Endothelial cell of umbilical vein (primary cell): ENCODE data around the gene OTUD1. TPM values are rescaled to one million over a fixed set of nuclear protein-coding genes. Genes with fewer than 3 reads are reported as not detected.

ENCODE experiments used
- BruUV-seq: library from RNA; stranded (reverse); fragments of 400-500 nt; replicated peaks from 2 replicates; lab custom pipeline; 2021; lab: Mats Ljungman, UMichigan
- CTCF ChIA-PET: fragments of 300-600, 350-600 bp; sonication (Branson Sonifier 250); formaldehyde crosslinking; loops from one replicate; lab custom pipeline; 2021; ENCODE audit warnings: antibody characterized with exemption, inconsistent platforms; lab: Charles Lee
- POLR2A ChIA-PET: fragments of 300-600, 350-600 bp; sonication (Branson Sonifier 250); formaldehyde crosslinking; loops from one replicate; lab custom pipeline; 2021; ENCODE audit warnings: antibody characterized with exemption, inconsistent platforms; lab: Charles Lee
- DNase-seq: peaks from one replicate; pipeline ENCODE4 v3.0.0-alpha.2; 2011; ENCODE audit warnings: low read depth, low spot score
- FAIRE-seq: peaks from 2 replicates; lab custom pipeline; 2011; peaks lifted over from hg19 to GRCh38; lab: Jason Lieb, UNC
- H2AFZ ChIP-seq: 2 replicates; pipeline ENCODE4 v1.6.0; 2012; ENCODE audit warnings: low read depth, low read length, control low read depth, inconsistent platforms
- H3K27ac ChIP-seq: 2 replicates; pipeline ENCODE4 v1.5.1; 2011; ENCODE audit warnings: low read depth, mild to moderate bottlenecking, control low read depth, low read length, moderate library complexity; ENCODE audit not compliant: insufficient read depth
- H3K27me3 ChIP-seq, 2 experiments: 2 replicates each; pipeline versions ENCODE4 v1.6.0 to v1.6.1; 2011; ENCODE audit warnings: low read length in 2 of 2, mixed read lengths in 1 of 2; ENCODE audit not compliant: control insufficient read depth in 2 of 2, insufficient read depth in 2 of 2
- H3K36me3 ChIP-seq, 2 experiments: 2 replicates in 1 of 2; 3 replicates in 1 of 2; pipeline ENCODE4 v1.5.1; 2011; ENCODE audit warnings: low read length in 2 of 2, mild to moderate bottlenecking in 1 of 2, moderate library complexity in 1 of 2; ENCODE audit not compliant: control insufficient read depth in 2 of 2, insufficient read depth in 2 of 2; ENCODE audit errors: extremely low read depth in 1 of 2
- H3K4me1 ChIP-seq: 3 replicates; pipeline ENCODE4 v1.5.1; 2011; ENCODE audit warnings: mild to moderate bottlenecking, low read length; ENCODE audit not compliant: control insufficient read depth, insufficient read depth; ENCODE audit errors: extremely low read depth
- H3K4me2 ChIP-seq: 2 replicates; pipeline ENCODE4 v1.6.1; 2011; ENCODE audit warnings: low read length, control low read depth, mixed read lengths; ENCODE audit not compliant: insufficient read depth
- H3K4me3 ChIP-seq, 3 experiments: fragments of 200-600 bp in 1 of 3; sonication (generic), shearing (Covaris generic) in 1 of 3; replicated peaks in 1 of 3; 2 replicates each; pipeline ENCODE4 v1.5.1; 2011 to 2016; ENCODE audit warnings: control low read depth in 3 of 3, low read length in 3 of 3, mild to moderate bottlenecking in 2 of 3, inconsistent platforms in 1 of 3, low read depth in 1 of 3, moderate library complexity in 1 of 3; ENCODE audit not compliant: insufficient read depth in 1 of 3
- H3K79me2 ChIP-seq: 2 replicates; pipeline ENCODE4 v1.6.0; 2012; ENCODE audit warnings: low read length, inconsistent platforms; ENCODE audit not compliant: control insufficient read depth, insufficient read depth
- H3K9ac ChIP-seq: replicated peaks from 2 replicates; pipeline ENCODE3; 2011; ENCODE audit warnings: low read length, control low read depth; ENCODE audit not compliant: insufficient read depth; ENCODE audit errors: extremely low read depth
- H3K9me1 ChIP-seq: replicated peaks from 3 replicates; pipeline ENCODE4 v1.6.0; 2011; ENCODE audit warnings: mild to moderate bottlenecking, low read length; ENCODE audit not compliant: control insufficient read depth, insufficient read depth; ENCODE audit errors: extremely low read depth
- H3K9me3 ChIP-seq: replicated peaks from 2 replicates; pipeline ENCODE4 v1.5.1; 2012; ENCODE audit warnings: low read length, inconsistent platforms; ENCODE audit not compliant: control insufficient read depth, insufficient read depth
- H4K20me1 ChIP-seq: replicated peaks from 2 replicates; pipeline ENCODE3; 2011; ENCODE audit warnings: mild to moderate bottlenecking, low read length; ENCODE audit not compliant: control insufficient read depth, insufficient read depth; ENCODE audit errors: extremely low read depth
- CTCF ChIP-seq, 2 donors: IDR thresholded peaks; 1 replicate in 1 of 2; 2 replicates in 1 of 2; pipeline ENCODE4 v1.5.1; 2011; ENCODE audit warnings: low read length in 2 of 2, mild to moderate bottlenecking in 2 of 2, moderate library complexity in 2 of 2, control low read depth in 1 of 2, inconsistent platforms in 1 of 2, low read depth in 1 of 2; ENCODE audit not compliant: insufficient read depth in 1 of 2; ENCODE audit errors: extremely low read depth in 1 of 2
- EZH2 ChIP-seq: IDR thresholded peaks from 2 replicates; pipeline ENCODE4 v1.6.1; 2012; ENCODE audit warnings: borderline replicate concordance, low read depth, mild to moderate bottlenecking, moderate library complexity, low read length, inconsistent platforms; ENCODE audit not compliant: severe bottlenecking
- FOS ChIP-seq: IDR thresholded peaks from 2 replicates; pipeline ENCODE4 v1.6.1; 2011; ENCODE audit warnings: mild to moderate bottlenecking, low read length, moderate library complexity, borderline replicate concordance; ENCODE audit not compliant: insufficient read depth
- GATA2 ChIP-seq: IDR thresholded peaks from 2 replicates; pipeline ENCODE4 v1.7.0; 2011; ENCODE audit warnings: low read depth, mild to moderate bottlenecking, moderate library complexity, mixed read lengths, low read length; ENCODE audit not compliant: insufficient read length, insufficient read depth
- JUN ChIP-seq: IDR thresholded peaks from 2 replicates; pipeline ENCODE4 v1.6.1; 2011; ENCODE audit warnings: borderline replicate concordance, low read depth; ENCODE audit not compliant: insufficient read length, insufficient read depth
- MAX ChIP-seq: IDR thresholded peaks from 2 replicates; pipeline ENCODE4 v1.6.1; 2011; ENCODE audit not compliant: insufficient read depth, insufficient read length
- MYC ChIP-seq: IDR thresholded peaks from one replicate; pipeline ENCODE4 v1.6.1; 2011; ENCODE audit warnings: mild to moderate bottlenecking, low read depth, low read length
- POLR2A ChIP-seq: IDR thresholded peaks from 2 replicates; pipeline ENCODE4 v1.6.1; 2012; ENCODE audit warnings: low read depth, mild to moderate bottlenecking, control low read depth, low read length
- POLR2AphosphoS5 ChIP-seq: IDR thresholded peaks from 2 replicates; pipeline ENCODE4 v1.6.1; 2012; ENCODE audit warnings: low read depth, mild to moderate bottlenecking, control low read depth, low read length, moderate library complexity; ENCODE audit not compliant: insufficient read depth
- dilution Hi-C: fragments of 300-500 bp; cut with MboI; formaldehyde crosslinking; loops from one replicate; pipeline ENCODE4 v1.15.0; 2019; ENCODE audit warnings: low sequenced_read_pairs; ENCODE audit not compliant: extremely low pct_ligation_motif_present
- intact Hi-C: fragments of 100-400 bp; cut with micrococcal nuclease; formaldehyde crosslinking; loops from one replicate; pipeline ENCODE4 v1.10.0; 2022
- polyA plus RNA-seq, 4 experiments: library from polyadenylated mRNA; depleted of rRNA in 3 of 4; stranded (reverse) in 3 of 4; unstranded in 1 of 4; fragments of >200 nt; gene quantifications; 2 replicates each; pipeline versions ENCODE4 v1.2.1 to v1.2.3, GENCODE V29; 2011 to 2012; ENCODE audit warnings: missing spikeins in 1 of 4
- total RNA-seq: library from RNA; stranded (reverse); gene quantifications from 2 replicates; pipeline ENCODE4 v1.2.3, GENCODE V29; 2021

The OTUD1 gene
- total and polyA plus RNA-seq, 2 donors (not counting 3 experiments of a cell fraction or from before 2014, with no cell fraction given) = 2.2 to 4.8 TPM

- no peak overlapping the region for H2AFZ ChIP-seq
- no peak overlapping the region for H3K9ac ChIP-seq
- dilution Hi-C loops (no loop called here), intact Hi-C loops (no loop called here)
- no peaks in the 10 kb centered on the region for H3K4me1 ChIP-seq
- no peaks in the 10 kb centered on the region for H3K27me3 ChIP-seq
- FAIRE-seq = no peak
- no peak overlapping the region for H3K4me2 ChIP-seq
- ChIA-PET POLR2A (no interaction called here), CTCF (no interaction called here)
- H3K79me2 ChIP-seq = no peaks in the 10 kb centered on the region
- no peaks in the 10 kb centered on the region for H4K20me1 ChIP-seq
- no peaks in the 10 kb centered on the region for H3K36me3 ChIP-seq
- no TSS peak for BruUV-seq
- DNase-seq = no peak
- H3K9me1 ChIP-seq = no peaks in the 10 kb centered on the region
- no peak for TF ChIP-seq GATA2
- TF ChIP-seq MYC = no peak
- TF ChIP-seq POLR2A = no peak
- TF ChIP-seq EZH2 = no peak
- no peak for TF ChIP-seq FOS
- TF ChIP-seq JUN = no peak
- TF ChIP-seq CTCF (IDR thresholded peaks at IDR 0.05; ENCODE audit: extremely low read depth in 1 of 2, insufficient read depth in 1 of 2, low read depth in 1 of 2, low read length in 2 of 2) = no peak
- no peak for TF ChIP-seq MAX
- TF ChIP-seq POLR2AphosphoS5 = no peak
- H3K27ac ChIP-seq = no peak overlapping the region
- no peak overlapping the region for H3K4me3 ChIP-seq
- no peaks in the 10 kb centered on the region for H3K9me3 ChIP-seq
Measured at GRCh38 chr10:23467548-23467947, 28.7 kb downstream of the OTUD1 start.
